GM12873 (cell line): ENCODE results near the gene EPDR1.

ENCODE experiments used
- CTCF ChIP-seq: IDR thresholded peaks from 2 replicates; pipeline ENCODE4 v1.5.1; 2012; ENCODE audit warnings: low read depth, mild to moderate bottlenecking, moderate library complexity, low read length, control low read depth; ENCODE audit not compliant: insufficient read depth; ENCODE audit errors: missing control alignments

EPDR1 gene

GRCh38 chr7:37964196-37964595 lies 43.8 kb downstream of the EPDR1 start:
- no peak for TF ChIP-seq CTCF

- TF ChIP-seq CTCF, result no peak
Observed at GRCh38 chr7:37970211-37970610, 49.8 kb downstream of the EPDR1 start.

- TF ChIP-seq CTCF, result no peak
Observed at GRCh38 chr7:37971491-37971890, 51.1 kb downstream of the EPDR1 start.

GRCh38 chr7:37973915-37974314 lies 53.5 kb downstream of the EPDR1 start:
- TF ChIP-seq CTCF, result no peak

- TF ChIP-seq CTCF, result no peak
Observed at GRCh38 chr7:37974711-37975110, 54.3 kb downstream of the EPDR1 start.

GRCh38 chr7:37977243-37977642 lies 56.8 kb downstream of the EPDR1 start:
- no peak for TF ChIP-seq CTCF

GRCh38 chr7:37981664-37982063 lies 61.2 kb downstream of the EPDR1 start:
- TF ChIP-seq CTCF, result no peak
